Right lobe of liver (tissue), 6 donors: ENCODE data around the gene TTC7B. TPM values are rescaled to one million over a fixed set of nuclear protein-coding genes. Genes with fewer than 3 reads are reported as not detected.

Source experiments
- ATAC-seq, 4 donors: fragments of 200-7000 bp; cut with Tn5 transposase; one replicate each; pipeline ENCODE4 v1.9.1; 2020; ENCODE audit warnings: mild to moderate bottlenecking in 4 of 4, moderate library complexity in 4 of 4
- DNase-seq, 3 donors: peaks; one replicate each; pipeline ENCODE4 v3.0.0-alpha.2; 2020
- H3K27ac ChIP-seq, 3 donors: fragments of 200-600 bp; one replicate each; pipeline ENCODE4 v1.8.0; 2022
- H3K27me3 ChIP-seq, 2 donors: fragments of 200-600 bp; one replicate each; pipeline ENCODE4 v1.8.0; 2022
- H3K36me3 ChIP-seq, 4 donors: fragments of 200-600 bp; sonication (generic) in 1 of 4; one replicate each; pipeline versions ENCODE4 v1.5.1 to v1.8.0; 2017 to 2022; ENCODE audit warnings: control low read depth in 1 of 4
- H3K4me1 ChIP-seq, 4 donors: fragments of 200-600 bp; sonication (generic) in 1 of 4; one replicate each; pipeline versions ENCODE4 v1.5.1 to v1.8.0; 2017 to 2022; ENCODE audit warnings: control low read depth in 1 of 4
- H3K4me3 ChIP-seq, 3 donors: fragments of 200-600 bp; one replicate each; pipeline ENCODE4 v1.8.0; 2022
- H3K9me3 ChIP-seq, 4 donors: fragments of 200-600 bp; sonication (generic) in 1 of 4; one replicate each; pipeline versions ENCODE4 v1.5.1 to v1.8.0; 2017 to 2022; ENCODE audit warnings: control low read depth in 1 of 4
- POLR2A ChIP-seq: fragments of 450-650 bp; IDR thresholded peaks from one replicate; pipeline ENCODE4 v1.6.1; 2017; ENCODE audit warnings: antibody characterized with exemption, mild to moderate bottlenecking
- WGBS: methylation state at CpG from one replicate; pipeline ENCODE4 v1.1.6; 2018; ENCODE audit warnings: low coverage, low lambda C conversion rate; ENCODE audit not compliant: insufficient coverage; ENCODE audit errors: missing lambda C conversion rate; 5-methylcytosine and 5-hydroxymethylcytosine counted together
- intact Hi-C, 2 donors: fragments of 100-400 bp; cut with DNase I; formaldehyde crosslinking; loops; one replicate each; pipeline versions ENCODE4 v1.11.2 to v1.14.1; 2022
- total RNA-seq, 6 experiments: library from RNA; depleted of rRNA in 2 of 6; stranded (reverse); fragments of >200 nt in 2 of 6; fragmentation: NEBNext Ultra II Directional in 3 of 6; extraction: Animal tissue kit (Norgen Biotek cat#: 25700) in 3 of 6; gene quantifications; one replicate each; pipeline versions ENCODE4 v1.1.0 to v1.2.4, GENCODE V29; 2016 to 2023
- TF ChIP-seq, protein P1 (sequence below), 4 donors: fragments of 200-600 bp in 3 of 4; fragments of 450-650 bp in 1 of 4; IDR thresholded peaks; one replicate each; pipeline versions ENCODE4 v1.5.1 to v1.8.0; 2016 to 2022; ENCODE audit warnings: antibody characterized with exemption in 4 of 4, mild to moderate bottlenecking in 2 of 4
- donor health status: DM: no; HTN: yes; CAD: no.
- donor health status: DM: no; HTN: no; CAD: no.
- donor health status: DM: no; HTN: no; CAD: no.
- donor health status: DM: no; HTN: yes; CAD: no.
- donor health status: DM: no; HTN: yes; CAD: no.

The TTC7B gene
- total RNA-seq, 6 experiments from 2014 or later: 18.4 to 56.1 (median 37.5) TPM

DNA sequence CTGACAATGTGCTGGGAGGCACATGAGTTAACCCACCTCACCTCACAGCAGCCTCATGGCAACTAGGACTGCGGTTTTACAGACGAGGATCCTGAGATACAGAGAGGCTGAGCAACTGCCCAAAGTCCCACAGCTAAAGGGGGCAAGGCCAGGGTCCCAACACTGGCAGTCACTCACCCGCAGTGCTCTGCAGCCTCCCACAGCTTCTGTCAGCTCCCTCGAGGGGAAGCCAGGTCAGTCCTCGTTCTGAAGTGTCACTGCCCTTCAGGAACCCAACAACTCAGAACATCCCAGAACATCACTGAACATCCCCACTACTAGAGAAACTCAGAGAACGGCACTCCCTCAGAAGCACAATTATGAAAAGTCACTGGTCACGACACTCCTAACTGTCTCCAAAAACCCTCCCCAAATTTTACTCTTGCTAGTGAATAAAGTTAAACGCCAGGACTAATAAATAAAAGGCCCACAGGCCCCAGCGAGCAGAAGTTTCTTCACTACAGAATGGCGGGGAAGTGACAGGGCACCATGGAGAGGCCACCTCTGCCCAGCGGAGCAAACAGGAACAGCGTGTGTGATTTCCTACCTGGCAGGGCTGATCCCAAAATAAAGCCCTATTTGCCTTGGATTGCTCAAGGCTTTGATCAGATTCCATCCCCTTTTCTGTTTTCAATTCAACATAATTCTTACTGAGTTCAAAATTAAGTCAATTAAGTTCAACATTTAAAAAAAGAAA, 75.1 kb downstream of the TTC7B start:
- no peak for TF ChIP-seq POLR2A
- TF ChIP-seq, protein P1, sequence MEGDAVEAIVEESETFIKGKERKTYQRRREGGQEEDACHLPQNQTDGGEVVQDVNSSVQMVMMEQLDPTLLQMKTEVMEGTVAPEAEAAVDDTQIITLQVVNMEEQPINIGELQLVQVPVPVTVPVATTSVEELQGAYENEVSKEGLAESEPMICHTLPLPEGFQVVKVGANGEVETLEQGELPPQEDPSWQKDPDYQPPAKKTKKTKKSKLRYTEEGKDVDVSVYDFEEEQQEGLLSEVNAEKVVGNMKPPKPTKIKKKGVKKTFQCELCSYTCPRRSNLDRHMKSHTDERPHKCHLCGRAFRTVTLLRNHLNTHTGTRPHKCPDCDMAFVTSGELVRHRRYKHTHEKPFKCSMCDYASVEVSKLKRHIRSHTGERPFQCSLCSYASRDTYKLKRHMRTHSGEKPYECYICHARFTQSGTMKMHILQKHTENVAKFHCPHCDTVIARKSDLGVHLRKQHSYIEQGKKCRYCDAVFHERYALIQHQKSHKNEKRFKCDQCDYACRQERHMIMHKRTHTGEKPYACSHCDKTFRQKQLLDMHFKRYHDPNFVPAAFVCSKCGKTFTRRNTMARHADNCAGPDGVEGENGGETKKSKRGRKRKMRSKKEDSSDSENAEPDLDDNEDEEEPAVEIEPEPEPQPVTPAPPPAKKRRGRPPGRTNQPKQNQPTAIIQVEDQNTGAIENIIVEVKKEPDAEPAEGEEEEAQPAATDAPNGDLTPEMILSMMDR (IDR thresholded peaks at IDR 0.05): no peak
- H3K27ac ChIP-seq: peak overlapping the region in 1 of 3 donors; percentile 47
- DNase-seq: peak in 2 of 3 donors; percentile 57 to 61
- H3K9me3 ChIP-seq: no peaks in the 10 kb centered on the region
- WGBS: 68% methylated on average over 4 of the region's 12 CpGs
- no peaks in the 10 kb centered on the region for H3K36me3 ChIP-seq
- ATAC-seq: peak; percentile 59 to 94 (median 90)
- intact Hi-C loops: no loop called here
- no peak overlapping the region for H3K4me3 ChIP-seq
- H3K27me3 ChIP-seq: no peaks in the 10 kb centered on the region
- peaks cover 0 to 19% (median 0%) of the 10 kb centered on the region in 4 donors for H3K4me1 ChIP-seq

DNA sequence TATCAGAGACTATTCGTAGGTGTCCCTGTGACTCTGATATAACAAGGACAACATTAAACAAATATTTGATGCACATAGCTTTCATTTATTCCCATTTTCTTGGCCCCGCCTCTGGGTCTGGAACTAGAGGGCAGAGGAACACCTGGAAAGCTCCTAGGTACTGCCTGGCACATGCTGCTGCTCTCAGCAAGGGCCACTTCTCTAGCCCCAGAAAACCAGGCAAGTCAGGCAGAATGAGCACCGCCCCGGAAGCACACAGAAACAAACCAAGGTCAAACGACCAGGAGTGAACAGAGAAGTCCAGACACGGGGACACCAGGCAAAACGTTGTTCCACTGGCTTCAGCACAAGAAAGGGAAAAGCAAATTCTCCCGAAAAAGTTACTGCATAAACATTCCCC, 76.1 kb downstream of the TTC7B start:
- Histone ChIP-seq H3K27ac (no peak overlapping the region), H3K27me3 (no peaks in the 10 kb centered on the region), H3K4me3 (no peak overlapping the region), H3K9me3 (no peaks in the 10 kb centered on the region), H3K4me1 (peaks cover 0 to 19% (median 0%) of the 10 kb centered on the region in 4 donors), H3K36me3 (no peaks in the 10 kb centered on the region)
- TF ChIP-seq, protein P1 (IDR thresholded peaks at IDR 0.05): no peak
- no peak for TF ChIP-seq POLR2A
- DNase-seq (peak in 1 of 3 donors; percentile 37), ATAC-seq (no peak)
- 82% methylated on average over 8 of the region's 8 CpGs for WGBS
- intact Hi-C loops: no loop called here

DNA sequence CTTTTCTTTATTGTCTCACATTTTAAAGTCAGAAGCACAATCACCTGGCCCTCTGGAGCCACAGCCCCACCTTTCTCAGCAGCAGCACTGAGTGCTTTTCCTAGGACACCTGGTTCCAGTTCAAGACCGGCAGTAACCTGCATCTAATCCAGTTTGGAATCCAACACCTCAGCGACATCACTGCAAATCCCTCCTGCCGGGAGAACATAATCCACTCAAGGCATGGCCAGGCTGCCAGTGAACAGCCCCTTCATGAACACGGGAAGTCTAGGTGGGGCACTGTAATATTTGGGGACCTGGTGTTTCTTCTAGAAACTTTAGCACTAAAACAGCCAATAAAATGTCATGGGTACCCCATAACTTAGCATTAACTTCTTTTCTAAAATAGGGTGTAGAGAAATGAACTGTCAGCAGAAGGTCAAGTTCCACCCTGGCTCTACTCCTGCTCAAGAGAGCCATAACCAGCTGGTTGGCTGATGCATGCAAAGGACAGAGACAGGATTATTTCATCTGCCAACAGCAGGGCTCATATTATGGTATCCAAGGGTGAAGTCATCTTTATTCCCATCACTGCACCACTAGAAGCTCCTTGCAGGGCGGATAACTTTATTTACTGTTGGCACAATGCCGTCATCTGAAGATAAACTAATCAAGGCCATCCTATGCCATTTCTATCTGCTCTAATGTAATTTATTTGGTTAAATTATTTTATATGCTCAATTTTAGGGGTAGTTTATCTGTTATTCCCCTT, 76.7 kb downstream of the TTC7B start:
- 88% methylated on average over 6 of the region's 6 CpGs for WGBS
- Histone ChIP-seq H3K9me3 (no peaks in the 10 kb centered on the region), H3K4me3 (no peak overlapping the region), H3K4me1 (peaks cover 0 to 19% (median 0%) of the 10 kb centered on the region in 4 donors), H3K36me3 (no peaks in the 10 kb centered on the region), H3K27ac (no peak overlapping the region), H3K27me3 (no peaks in the 10 kb centered on the region)
- no peak for TF ChIP-seq POLR2A
- TF ChIP-seq, protein P1 (IDR thresholded peaks at IDR 0.05): no peak
- ATAC-seq (no peak), DNase-seq (peak in 1 of 3 donors; percentile 19)
- intact Hi-C loops: no loop called here

DNA sequence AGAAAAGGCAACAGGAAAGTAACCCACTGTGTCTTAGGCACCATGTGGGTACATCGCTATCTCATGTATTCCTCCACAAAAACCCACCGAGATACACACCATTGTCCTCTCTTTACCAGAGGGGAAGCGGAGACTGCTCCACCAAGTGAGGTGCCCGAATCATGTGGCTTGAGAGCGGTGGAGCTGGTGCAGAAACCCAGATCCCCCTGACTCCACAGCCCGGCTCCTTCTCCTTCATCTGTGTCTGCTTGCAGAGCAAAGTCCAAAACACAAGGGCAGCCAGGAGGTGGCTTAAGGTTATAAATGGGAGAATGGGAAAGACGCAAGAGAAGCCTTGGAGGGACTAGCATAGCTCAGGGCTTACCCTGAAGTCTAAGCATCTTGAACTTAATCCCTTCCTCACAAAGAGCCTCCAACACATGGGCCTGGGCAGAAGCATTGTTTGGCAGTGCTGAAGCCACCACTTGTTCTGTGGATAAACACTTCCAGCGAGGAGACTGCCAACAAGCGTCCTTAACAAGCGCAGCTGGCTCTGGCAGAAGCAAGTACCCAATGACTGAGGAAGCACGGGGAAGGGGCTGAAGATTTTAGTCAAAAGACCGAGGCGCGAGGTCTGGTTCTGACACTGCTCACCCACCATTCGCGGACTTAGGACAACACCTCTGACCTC, 83.0 kb downstream of the TTC7B start:
- Histone ChIP-seq H3K4me3 (no peak overlapping the region), H3K4me1 (no peaks in the 10 kb centered on the region), H3K9me3 (no peaks in the 10 kb centered on the region), H3K36me3 (peaks cover 0 to 2% (median 0%) of the 10 kb centered on the region in 4 donors), H3K27ac (no peak overlapping the region), H3K27me3 (no peaks in the 10 kb centered on the region)
- intact Hi-C loops: no loop called here
- DNase-seq (peak in 1 of 3 donors; percentile 22), ATAC-seq (no peak)
- 96% methylated on average over 13 of the region's 16 CpGs for WGBS
- TF ChIP-seq, protein P1 (IDR thresholded peaks at IDR 0.05): no peak
- no peak for TF ChIP-seq POLR2A
